ENCODE data around the gene PLA2G1B.

DNA sequence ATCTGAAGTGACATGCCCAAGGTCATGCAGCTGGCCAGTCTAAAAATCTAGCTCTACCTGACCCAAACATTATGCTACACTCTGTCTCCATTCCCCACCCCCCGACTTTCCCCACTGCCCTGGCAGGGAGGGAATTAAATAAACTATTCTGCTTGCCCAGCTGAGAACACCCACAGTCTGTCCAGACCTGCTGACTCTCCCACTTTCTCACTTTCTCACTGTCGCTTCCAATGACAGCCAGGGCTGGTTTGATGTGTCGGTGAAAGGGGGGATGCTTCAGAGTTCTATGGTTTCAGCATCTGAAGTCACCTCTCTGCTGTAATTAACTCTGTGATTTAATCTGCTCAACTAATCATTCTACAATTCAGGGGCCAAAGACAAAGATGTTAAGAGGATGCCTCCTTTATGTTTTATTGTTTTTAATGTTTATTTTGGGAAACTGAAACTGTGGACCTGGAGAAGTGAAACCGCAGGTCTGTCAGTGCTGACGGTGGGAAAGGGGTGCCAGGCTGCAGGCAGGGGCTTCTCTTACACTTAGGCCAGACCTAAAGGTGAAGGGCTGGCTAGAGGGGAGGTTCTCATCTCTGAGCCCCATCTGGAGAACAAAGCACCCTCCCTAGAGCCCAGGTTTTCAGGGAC is 49.5 kb upstream of the PLA2G1B start:
- TF ChIP-seq, protein P1, sequence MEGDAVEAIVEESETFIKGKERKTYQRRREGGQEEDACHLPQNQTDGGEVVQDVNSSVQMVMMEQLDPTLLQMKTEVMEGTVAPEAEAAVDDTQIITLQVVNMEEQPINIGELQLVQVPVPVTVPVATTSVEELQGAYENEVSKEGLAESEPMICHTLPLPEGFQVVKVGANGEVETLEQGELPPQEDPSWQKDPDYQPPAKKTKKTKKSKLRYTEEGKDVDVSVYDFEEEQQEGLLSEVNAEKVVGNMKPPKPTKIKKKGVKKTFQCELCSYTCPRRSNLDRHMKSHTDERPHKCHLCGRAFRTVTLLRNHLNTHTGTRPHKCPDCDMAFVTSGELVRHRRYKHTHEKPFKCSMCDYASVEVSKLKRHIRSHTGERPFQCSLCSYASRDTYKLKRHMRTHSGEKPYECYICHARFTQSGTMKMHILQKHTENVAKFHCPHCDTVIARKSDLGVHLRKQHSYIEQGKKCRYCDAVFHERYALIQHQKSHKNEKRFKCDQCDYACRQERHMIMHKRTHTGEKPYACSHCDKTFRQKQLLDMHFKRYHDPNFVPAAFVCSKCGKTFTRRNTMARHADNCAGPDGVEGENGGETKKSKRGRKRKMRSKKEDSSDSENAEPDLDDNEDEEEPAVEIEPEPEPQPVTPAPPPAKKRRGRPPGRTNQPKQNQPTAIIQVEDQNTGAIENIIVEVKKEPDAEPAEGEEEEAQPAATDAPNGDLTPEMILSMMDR (conservative IDR thresholded peaks at IDR 0.05; ENCODE audit: low read length) = no peak
- no peak for TF ChIP-seq EZH2phosphoT487 (IDR thresholded peaks at IDR 0.05; ENCODE audit: borderline replicate concordance, low read depth, low read length)
